HG03139 (cell line): ENCODE data around the gene RFTN1.

Experiments
- ATAC-seq: cut with Tn5 transposase; IDR thresholded peaks from one replicate; pipeline ENCODE4 v1.9.1; 2021; ENCODE audit not compliant: unreplicated experiment

RFTN1 gene

DNA sequence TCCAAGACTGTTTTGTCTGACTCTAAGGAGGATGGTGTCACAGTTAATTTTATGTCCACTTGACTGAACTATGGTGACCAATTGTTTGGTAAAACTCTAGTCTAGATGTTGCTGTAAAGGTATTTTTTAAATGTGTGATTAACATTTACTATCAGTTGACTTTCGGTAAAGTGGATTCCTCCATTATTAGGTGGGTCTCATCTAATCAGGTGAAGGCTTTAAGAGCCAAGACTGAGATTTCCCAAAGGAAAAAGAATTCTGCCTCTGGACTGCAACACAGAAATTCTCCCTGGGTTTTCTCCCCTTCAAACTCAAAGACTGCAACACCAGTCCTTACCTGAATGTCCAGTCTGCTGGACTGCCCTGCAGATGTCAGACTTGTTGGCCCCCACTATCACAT is 129.6 kb downstream of the RFTN1 start:
- no peak for ATAC-seq

DNA sequence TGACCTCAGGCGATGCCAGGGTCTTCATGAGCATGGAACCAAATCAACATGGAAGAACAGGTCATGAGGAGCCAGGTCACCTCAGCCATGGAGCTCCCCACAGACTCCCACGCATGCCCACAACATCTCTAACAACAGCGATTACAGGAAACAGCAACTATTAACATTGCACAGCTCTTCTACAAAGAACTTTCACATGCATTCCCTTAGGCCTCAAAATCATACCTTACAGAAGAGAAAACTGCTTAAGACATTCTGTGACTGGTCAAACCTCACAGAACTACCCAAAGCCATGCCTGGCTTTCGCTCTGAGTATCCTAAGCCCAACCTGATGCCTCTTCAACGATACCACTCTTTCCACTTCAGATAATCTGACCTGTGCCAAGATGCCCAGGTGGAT is 130.7 kb downstream of the RFTN1 start:
- no peak for ATAC-seq

DNA sequence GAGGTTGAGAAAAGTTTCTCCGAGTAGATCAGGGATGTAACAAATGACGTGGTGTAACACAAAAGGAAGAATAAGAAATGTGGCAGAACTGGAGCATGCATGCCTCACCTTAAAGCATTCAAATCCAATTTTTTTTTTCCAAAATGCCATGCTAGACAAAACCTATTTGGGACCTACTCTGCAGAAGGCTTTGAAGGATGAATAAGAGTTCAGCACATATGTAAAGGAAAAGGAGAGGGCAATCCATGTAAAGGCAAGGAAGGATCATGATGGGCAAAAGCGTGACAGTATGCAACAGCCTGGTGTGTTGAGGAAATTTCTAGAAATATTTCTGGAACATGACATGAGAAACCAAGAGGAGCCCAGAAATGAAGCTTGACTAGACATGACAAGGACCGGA is 132.1 kb downstream of the RFTN1 start:
- ATAC-seq = no peak

DNA sequence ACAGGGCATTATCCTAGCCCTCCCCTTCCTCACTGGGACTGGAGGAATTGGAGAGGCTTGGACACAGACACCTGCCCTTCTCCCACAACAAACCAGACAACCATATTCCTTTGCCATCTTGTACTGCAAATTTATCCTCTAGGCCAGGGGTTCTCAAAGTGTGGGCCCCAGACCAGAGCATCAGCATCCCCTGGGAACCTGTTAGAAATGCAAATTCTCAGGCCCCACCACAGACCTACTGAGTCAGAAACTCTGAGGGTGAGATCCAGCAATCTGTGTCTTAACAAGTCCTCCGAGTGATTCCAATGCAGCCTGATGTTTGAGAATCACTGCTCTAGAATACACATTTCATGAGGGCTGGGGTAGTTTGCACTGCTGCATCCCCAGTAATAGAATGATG is 133.1 kb downstream of the RFTN1 start:
- ATAC-seq = no peak

DNA sequence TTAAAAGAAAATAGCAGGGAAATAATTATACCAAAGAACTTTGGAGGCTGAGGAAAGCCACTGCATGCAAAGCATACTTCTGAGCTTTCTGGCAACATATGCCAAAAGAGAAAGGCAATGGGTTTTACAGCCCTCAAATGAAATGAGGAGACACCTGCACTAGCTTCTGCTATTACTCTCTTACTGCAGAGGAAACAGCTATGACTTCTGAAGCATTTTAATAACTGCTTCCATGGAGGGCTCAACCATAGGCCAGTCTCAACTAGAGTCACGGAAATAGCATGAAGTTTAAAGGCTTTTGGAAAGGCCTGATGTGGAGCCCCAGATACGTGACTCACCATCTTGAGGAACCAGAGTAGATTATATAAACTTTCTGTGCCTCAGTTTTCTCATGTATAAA is 133.7 kb downstream of the RFTN1 start:
- no peak for ATAC-seq

DNA sequence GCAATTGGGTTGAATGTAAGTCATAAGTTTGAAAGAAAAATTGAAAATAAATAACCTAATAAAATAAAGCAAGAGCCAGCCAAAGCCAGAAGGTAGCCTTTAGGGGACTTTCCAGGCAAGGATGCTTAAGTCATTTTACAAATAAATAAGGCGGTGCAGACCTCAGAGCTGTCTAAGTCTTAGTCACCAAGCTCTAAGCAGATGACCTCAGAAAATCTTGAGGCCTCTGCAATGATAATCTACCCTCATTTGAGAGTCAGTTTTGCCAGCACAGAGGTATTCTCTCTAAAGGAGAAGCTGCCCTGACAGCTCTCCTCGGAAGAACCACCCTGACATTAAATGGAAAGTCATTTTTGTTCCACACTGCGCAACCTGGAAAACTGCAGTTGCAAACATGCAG is 134.6 kb downstream of the RFTN1 start:
- ATAC-seq = peak; percentile 39

DNA sequence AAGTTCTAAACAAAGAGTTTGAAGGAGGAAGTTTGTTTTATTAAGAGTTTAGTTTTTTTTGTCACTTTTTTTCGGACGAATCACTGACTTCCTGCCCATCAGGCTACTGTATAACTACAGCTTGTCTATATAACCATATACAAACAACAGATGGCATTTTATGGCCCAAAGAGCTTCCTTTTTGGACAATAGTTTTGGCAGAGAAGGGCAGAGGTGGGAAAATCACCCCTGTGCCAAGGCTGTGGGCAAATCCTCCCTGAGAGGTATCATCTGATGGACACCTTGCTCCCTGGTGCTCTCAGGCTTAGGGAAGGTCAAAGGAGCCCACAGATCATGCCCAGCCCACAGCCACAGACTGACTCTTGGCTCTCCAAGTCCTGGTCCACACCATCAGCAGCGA is 135.1 kb downstream of the RFTN1 start:
- no peak for ATAC-seq

DNA sequence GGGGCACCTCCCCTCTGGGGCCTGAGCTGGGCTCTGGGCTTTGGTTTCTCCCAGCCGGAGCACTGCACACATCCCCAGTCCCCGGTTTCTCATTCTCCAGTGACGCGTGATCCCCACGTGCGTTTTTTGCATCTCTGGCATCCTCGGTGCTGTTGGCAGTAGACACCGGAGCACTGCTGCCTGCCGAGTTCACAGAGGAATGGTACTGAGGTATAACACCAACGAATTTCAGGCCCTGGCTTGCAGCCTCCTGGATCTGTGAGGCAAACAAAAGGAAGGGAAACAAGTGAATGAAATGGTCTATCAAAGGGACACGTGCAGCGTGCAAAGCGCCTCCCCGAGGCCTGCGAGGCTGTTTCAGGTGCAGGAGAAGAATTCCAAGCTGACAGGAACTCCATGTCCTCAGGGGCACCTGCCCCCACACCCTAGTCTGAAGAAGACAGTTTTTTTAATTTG is 135.6 kb downstream of the RFTN1 start:
- ATAC-seq = no peak

DNA sequence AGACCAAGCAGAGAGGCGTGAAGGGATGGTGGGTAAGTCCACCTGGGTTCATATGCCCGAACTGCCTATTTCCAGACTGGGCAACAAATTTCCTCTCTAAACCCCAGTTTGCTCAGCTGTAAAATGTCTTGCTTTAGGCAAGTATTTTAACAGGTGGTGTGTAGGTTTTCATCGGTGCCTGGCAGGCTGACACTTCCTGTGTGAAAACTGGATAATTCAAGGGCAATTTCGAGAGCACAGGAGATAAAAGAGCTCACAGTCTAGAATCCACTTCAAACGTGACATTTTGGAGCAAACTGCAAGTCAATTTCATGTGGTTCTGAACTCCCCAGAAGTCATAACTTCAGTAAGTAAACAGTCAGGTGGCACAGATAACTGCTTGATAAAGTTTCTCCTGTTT is 136.3 kb downstream of the RFTN1 start:
- no peak for ATAC-seq

DNA sequence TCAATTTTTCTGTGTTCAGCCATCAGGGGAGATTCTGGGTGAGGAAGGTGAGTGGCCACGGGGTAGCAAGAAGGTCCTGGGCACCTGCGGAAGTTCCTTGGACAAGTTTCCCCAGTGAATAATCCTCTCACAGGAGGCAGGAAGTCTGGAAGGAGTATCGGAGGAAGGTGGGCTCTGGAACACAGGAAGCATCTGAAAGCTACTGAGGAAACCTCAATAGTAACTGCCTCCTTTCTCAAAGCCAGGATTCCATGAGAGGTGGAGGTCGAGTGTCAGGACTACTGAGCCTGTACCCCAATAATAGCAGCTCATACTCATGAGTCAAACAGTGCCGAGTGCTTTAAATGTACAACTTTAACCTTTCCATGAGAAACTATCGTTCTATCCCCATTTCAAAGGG is 137.6 kb downstream of the RFTN1 start:
- ATAC-seq = no peak

DNA sequence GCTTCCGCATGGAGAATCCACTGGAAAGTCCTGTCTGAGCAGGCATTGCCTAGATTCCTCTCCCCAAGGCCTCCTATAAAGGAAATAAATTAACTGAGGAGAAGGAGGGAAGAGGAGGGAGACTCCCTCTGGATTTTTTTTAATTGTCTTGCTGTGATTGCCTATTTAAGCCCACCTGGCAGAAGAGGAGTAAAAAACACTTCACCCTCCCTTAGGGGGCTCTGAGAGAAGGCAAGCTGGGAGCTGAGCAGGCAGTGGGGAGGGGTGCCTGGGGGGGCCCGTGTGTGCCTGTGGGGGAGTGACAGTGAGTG is 138.6 kb downstream of the RFTN1 start:
- no peak for ATAC-seq

DNA sequence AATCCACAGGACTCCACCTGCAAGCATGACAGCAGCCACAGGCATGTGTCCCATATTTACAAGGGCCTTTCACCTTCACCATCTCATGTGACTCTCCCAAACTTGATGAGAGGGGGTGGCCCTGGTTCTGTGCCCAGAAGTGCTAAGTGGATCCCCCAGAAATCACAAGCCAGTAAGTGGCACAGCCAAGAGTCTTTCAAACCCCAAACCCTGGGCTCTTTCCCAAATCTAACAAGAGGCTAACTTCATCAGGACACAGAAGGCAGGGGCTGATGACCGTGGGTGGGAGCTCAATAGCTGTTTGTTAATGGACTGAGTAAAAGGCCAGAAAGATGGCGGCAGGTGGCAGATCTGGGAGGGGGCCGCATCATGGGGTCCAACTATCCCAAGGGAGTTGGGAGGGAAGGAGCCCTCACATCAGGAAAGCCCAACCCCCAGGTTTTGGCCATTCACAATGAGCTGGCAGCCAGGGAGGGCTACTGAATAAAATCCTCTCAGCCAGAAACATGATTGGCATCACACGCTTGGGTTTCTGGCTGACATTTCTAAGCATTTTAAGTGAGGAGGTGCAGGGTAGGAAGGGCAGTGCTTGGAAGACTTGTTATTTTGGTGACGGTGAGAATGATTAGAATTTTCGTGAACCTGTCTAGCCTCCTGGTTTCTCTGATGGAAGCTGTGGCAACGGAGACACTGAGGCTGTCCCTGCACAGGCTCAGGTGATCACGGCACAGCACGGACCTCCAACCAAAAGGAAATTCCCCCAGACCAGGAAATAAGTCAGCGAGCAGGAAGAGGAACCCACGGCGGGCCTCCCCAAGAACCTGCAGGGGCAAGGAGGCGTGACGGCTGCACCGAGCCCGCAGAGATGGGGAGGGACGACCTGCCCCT is 139.2 kb downstream of the RFTN1 start:
- no peak for ATAC-seq

DNA sequence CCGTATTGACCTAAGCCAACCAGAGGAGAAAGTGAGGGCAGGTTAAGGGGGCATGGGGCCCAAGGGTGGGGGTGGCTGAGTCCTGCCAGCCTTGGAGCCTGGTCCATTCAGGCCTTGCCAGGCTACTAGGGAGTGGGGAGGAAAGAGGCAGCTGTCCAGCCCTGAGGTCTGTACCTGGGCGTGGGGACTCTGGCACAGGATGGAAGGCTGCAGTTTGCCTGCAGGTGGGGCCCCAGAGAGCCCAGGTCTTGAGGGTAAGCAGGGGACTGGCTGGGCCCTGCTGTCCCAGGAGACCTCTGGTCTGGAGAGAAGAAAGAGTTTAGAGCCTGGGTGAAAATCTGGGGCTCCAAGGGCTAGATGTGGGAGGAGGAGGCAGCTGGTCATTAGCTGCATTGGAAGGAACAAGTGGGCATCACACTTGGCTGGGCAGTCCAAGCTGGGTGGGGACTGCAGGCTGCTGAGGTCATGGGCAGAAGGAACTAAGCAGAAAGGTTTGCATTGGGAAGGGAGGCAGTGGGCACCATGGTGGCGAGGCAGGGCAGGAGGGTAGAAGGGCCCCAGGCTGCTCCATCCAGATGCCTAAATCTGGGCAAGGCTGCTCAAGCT is 140.1 kb downstream of the RFTN1 start:
- no peak for ATAC-seq

DNA sequence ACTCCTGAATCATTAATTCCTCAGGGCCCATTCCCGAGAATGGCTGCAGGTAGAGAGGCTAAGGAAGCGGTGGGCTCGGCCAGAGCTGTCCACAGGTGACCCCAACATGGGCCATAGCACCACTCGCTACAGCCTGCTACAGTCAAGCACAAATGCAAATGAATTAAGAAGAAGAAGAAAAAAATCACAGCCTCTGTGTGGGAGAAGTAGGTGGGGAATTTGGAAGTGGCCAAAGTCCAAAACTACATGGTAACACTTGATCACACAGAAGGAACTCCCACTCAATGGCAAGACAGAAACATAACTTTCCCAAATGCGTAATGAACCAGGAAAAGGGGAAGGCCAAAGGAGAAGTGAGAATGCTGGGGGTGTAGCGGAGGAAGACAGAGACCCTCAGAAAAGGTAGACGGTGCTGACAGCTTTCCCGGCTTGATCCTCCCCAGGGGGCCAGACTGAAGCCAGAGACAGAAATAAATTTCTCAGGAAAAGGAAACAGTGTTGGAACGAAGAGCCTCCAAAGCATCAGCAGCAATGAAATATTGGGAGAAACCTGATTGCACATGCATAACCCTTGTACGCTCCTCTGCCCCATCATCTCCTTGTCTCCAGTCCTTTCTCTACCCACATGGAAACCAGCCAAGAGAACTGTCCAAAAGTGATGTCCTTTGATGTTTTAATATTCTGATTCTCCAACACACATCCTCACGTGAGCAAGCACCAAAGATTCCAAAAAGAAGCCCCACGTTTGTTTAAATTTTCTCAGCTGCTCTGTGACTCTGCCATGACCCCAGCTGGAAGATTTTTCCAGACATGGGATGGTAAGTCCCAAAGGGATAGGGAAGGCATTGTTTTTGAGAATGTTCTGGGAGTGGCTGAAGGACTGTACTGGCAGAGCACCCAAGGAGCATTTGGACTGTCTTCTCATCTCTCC is 140.9 kb downstream of the RFTN1 start:
- no peak for ATAC-seq

DNA sequence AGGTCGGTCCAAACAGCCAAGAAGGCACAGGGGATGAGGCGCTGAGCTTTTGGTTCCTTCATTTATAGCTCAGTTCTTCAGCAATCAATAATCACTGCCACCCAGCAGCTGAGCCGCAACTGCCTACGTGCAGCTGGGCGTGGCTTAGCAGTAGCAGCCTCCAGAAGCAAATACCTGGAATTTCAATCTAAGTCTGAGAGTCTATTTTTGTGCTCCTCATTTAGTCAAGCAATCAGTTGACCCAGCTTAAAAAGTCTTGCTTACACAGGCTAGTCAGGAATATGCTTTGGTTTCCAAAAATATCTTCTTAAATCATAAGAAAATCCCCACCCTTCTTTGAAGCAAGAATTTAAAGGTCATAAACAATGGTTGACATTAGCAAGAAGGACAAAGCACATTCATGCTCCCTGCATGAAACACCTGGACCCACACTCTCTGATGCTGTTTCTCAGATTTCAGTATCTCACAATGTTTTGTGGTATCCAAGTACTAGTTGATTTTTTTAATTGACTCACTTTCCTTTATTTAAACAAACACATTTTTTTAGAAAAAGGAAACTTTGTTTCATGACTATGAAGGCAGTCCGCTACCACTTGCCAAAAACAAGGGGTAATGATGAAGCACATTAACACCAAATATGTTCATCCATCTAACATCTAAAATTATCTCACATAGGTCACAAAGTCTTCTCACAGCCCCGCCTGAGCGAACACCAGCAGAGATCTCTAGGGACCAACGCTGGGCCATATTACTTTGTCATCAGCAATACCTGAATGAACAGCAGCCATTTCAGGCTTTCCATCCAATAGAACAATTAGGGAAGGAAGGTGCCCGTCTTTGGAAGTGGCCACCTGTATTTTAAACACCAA is 142.4 kb downstream of the RFTN1 start:
- ATAC-seq = no peak

DNA sequence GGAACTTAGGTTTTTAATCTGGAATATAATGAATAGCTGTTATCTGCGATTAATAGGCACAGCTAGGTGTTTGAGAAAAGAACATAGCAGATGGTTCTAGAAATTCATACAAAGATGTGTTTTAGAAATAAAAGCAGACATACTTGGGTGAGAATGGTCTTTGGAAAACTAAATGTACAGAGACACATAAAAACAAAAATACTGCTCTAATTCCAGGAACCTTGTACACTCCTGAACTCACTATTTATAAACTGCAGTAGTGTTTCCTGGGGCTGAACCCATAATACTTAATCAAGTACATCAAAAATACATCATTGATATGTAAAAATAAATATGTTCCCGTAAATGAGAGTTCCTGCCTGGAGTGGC is 143.0 kb downstream of the RFTN1 start:
- ATAC-seq = no peak

DNA sequence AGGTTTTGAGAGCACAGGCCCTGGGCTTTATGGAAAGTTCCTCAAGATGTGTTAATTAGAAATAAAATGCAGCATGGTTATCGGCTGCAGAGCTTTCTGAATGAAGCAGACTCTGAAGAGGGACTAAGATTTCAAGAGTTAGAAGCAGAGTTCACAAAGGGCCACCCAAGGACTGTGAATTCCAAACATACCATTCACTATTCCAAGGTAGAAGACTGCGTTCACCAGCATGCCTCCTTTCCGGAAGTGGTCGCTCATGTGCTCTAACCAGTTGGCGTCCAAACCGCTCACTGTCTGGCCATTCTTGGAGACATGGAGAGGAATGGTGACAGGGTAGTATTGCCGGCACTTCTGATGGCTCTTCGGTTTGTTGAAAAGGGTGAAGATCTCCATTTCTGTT is 143.6 kb downstream of the RFTN1 start:
- ATAC-seq = no peak

DNA sequence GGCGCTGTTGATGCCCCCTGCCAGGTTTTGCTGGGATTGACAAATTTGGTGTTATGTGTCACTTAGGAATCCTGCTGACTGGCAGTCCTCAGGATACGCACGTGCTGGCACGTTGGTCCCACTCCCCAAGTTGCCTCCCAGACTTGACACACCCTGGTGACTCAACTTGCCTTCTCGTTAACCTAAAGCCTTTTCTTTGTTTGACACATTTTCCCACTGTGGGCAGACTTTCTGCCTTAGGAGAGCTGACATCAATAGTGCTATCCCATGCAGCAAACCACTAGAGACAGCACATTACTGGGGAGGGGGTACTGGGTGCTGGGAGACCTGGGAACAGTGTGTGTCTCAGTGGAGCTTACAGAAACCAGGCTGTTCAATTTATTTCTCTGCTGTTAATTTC is 144.2 kb downstream of the RFTN1 start:
- no peak for ATAC-seq

DNA sequence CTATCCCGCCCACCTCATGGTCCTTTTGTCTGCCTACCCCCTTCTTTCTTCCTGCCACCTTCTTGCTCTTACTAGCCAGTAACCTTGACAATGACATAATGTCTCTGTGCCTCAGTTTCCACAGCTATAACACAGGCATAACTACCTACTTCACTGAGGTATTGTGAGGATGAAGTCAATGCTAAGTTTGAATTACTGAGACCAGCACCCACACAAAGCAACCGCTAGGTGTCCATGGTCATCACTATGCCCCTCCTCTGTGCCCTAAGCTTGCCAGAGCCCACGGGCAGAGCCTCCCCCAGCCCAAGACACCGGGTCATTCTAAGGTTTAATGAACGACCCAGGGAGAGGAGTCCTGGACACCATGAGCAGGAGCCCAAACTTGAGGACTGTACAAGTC is 146.9 kb downstream of the RFTN1 start:
- ATAC-seq = no peak

DNA sequence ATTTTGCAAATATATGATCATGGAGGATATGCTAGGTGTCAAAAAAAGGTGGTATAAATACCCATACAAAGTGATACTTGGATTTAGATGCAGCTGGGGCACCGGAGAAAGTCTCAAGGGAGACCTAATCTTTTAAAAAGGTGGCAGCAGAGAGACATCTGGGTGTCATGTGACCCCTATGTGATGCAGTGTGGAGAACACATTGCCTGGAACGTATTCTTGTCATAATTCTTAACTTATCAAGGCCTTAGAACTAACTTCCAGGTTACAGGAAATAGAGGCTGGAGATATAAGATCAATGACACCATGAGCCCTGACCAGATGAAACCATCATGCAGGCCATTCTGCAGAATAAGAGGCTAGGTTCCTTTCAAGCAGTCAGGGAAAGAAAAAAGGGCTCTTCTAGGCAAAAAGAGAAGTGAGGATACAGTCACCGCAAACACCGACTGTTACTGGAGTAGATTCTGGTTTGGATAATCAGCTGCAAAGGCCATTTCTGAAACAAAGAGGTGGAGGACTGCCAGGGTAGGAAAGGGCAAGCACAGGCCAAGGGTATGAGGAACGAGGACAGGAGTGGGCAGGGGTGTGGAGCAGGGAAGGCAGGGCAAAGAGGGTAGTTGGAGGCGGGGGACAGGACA is 147.9 kb downstream of the RFTN1 start:
- no peak for ATAC-seq
